HFF-Myc (cell line): ENCODE results near the gene FAM240A.

Source experiments
- DNase-seq: peaks from one replicate; pipeline ENCODE4 v3.0.0-alpha.2; 2011; ENCODE audit warnings: low read depth; ENCODE audit errors: extremely low read depth
- H3K4me3 ChIP-seq: replicated peaks from 2 replicates; pipeline ENCODE4 v1.5.1; 2011; ENCODE audit warnings: low read depth, mild to moderate bottlenecking, control low read depth, low read length
- TF ChIP-seq, protein P1 (sequence below): IDR thresholded peaks from 2 replicates; pipeline ENCODE4 v1.5.1; 2012; ENCODE audit warnings: mild to moderate bottlenecking, low read depth, low read length, control low read depth; ENCODE audit errors: missing control alignments

Gene FAM240A

DNA sequence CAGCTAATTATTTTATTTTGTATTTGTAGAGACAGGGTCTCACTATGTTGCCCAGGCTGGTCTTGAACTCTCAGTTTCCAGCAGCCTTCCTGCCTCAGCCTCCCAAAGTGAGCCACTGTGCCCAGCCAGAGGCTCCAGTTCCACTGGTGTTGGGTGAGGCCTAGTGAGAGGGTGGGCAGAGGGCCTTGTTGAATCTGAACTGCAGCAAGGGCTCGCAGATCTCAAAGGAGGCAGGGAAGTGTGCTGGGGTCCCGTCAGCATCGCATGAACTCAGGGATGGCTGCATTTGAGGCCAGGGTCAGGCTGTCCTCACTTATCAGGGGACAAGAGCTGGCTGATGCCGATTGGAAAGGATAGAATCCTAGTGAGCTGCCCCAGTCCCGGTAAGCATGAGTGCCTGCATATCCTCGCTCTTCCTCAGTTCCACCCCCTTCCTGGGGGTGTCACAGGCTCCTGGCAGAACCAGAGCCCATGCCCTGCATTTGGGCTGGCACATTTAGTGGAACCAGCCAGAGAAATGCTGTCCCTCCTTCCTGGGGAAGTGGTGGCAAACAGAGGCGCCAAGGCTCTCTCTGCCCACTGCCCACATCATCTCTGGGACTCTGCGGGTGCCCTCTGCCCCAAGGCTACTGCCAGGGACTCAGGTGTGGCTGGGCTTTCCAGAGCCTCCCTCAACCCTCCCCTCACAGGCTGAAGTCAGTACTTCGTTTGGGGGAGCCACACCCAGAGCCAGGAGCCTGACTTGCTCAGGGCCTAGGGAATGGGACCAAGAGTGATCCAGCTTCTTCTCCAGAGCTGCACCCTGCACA, 57.1 kb downstream of the FAM240A start:
- no peak for DNase-seq
- TF ChIP-seq, protein P1, sequence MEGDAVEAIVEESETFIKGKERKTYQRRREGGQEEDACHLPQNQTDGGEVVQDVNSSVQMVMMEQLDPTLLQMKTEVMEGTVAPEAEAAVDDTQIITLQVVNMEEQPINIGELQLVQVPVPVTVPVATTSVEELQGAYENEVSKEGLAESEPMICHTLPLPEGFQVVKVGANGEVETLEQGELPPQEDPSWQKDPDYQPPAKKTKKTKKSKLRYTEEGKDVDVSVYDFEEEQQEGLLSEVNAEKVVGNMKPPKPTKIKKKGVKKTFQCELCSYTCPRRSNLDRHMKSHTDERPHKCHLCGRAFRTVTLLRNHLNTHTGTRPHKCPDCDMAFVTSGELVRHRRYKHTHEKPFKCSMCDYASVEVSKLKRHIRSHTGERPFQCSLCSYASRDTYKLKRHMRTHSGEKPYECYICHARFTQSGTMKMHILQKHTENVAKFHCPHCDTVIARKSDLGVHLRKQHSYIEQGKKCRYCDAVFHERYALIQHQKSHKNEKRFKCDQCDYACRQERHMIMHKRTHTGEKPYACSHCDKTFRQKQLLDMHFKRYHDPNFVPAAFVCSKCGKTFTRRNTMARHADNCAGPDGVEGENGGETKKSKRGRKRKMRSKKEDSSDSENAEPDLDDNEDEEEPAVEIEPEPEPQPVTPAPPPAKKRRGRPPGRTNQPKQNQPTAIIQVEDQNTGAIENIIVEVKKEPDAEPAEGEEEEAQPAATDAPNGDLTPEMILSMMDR, result no peak
- H3K4me3 ChIP-seq, result no peak overlapping the region

DNA sequence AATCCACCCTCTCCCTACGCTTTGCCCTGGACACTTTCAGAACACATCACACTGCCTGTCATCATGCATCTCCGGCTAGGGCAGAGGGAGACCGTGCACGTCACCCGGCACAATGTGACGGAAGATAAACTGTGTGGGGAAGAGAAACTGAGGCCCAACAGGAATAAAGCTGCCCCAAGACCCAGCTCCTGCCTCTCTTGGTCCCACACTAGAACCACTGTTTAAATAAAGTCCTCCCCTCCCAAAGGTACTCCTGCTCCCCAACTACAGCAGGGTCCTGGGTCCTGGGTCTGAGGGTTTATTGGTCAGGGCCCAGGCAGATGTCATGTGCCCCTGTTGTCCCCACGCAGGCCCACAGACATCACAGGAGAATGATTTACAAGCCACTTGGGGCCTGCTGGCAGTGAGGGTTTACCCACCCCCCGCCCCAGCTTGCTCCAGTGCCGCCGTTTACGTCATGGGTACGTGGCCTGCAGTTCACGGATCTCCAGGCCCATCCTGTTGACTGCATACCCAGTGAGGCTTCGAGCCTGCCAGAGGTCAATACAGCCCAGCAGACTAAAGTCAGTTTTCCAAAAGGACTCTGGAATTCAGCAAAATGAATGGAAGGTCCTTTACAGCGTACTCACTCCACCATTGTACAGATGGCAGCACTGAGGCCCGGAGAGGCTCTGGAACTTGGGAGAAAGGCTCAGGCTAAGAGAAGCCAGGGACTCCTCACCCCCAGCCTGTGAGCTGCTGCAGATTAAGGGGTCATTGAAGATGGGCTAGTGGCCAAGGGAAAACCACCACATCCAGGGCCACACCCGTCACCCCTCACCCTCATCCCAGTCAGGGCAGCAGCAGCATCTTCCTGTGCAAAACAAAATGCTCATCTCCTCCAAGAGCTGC, 57.9 kb downstream of the FAM240A start:
- DNase-seq, result no peak
- TF ChIP-seq, protein P1, result no peak
- H3K4me3 ChIP-seq, result no peak overlapping the region

DNA sequence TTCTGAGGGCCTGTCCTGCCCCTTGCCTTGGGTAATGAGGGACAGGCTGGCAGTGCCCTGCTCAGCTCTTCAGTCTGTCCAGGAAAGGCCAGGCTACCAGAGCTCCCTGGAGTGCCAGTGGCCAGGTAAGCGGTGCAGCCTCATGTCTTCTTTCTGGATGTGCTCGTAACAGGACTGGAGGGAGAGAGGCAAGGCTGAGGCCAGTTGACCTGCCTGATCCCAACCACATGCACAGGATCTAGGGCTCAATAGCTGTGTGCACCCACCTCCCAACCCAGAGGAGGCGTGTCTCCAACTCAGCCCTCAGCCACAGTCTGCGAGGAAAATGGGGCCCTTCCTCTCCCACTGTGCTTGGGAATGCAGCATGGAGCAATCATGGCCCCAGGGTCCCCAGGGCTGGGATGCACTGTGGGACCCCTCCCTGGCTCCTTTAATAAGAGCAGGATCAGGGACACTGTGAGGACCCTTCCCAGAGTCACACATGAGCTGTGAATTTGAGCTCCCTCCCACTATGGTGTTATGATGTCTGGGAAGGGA, 58.6 kb downstream of the FAM240A start:
- no peak for DNase-seq
- TF ChIP-seq, protein P1, result no peak
- H3K4me3 ChIP-seq, result no peak overlapping the region

DNA sequence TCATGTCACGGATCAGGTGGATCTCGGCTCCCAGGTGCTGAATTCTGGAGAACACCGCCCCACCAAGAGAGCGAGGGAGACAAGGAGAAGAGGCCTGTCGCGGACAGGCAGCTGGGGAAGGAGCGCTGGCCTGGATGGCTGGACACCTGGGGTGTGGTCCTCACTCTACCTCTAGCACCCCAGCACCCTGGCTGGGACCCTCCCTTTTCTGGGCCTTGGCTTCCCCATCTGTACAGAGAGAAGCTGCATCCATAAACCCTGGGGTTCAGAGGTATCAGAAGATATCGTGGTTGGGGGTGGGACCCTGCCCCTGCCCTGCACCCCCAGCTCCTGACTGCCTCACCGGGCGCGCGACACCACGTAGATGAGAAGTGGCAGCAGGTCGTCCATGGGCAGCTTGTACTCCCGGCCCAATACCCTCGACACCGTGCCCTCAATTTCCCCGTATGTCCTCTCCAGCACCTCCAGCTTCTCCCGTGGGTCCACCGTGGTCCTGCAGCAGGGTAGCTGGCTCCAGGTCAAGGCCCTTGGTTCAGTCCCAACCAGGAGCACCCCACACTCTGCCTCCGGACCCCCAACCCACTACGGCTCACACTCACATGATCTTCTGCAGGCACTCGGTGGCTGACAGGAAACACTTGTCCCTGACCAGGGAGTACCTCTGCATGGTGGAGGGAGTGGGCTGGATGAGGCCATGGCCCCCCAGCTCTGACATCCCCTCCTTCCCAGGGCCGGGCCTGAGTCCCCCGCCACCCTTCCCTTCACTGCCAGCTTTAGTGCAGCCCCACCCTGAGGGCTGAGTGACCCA, 59.4 kb downstream of the FAM240A start:
- TF ChIP-seq, protein P1, result no peak
- DNase-seq, result no peak
- no peak overlapping the region for H3K4me3 ChIP-seq

DNA sequence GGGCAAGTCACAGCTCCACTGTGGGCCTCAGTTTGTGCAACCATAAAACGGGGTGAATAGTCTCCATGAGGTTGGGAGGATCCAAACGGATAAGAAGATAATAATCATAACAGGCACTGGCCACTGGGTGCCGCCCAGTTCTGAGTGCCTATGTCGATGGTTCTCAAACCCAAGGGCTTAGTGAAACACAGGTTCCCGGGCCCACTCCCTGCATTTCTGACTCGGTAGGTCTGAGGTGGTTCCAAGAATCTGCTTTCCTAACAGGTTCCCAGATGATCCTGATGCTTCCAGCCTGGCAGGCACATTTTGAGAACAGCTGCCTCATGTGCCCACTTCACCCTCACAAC, 60.0 kb downstream of the FAM240A start:
- TF ChIP-seq, protein P1, result no peak
- DNase-seq, result no peak
- no peak overlapping the region for H3K4me3 ChIP-seq
